ENCODE measurements around the gene IFFO2. TPM values are rescaled to one million over a fixed set of nuclear protein-coding genes. Genes with fewer than 3 reads are reported as not detected.
A peak's percentile ranks its signal among the peaks of the same experiment; 100 is the strongest.

IFFO2 gene
- total and polyA plus RNA-seq, 7 donors = 1.2 to 35.0 (median 8.6) TPM

DNA sequence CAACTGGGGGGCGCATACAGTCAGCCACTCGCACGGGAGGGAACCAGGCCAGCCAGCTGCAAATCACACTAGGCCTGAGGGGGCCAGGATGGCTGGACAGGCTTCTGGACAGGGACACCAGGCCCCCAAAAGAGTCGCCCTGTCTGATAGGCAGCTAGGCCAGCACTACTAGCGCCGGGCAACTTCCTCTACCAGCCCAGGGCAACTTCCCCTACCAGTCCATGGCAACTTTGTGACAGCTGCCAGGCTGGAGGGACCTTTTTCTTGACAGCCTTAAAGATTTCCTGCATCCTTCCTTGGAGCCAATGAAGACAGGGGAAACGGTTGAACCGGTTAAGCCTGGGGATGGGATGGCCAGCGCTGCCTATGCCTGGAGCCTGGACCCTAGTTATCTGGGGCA is 5.1 kb downstream of the IFFO2 start:
- no peaks in the 10 kb centered on the region for H3K36me3 ChIP-seq
- H3K4me3 ChIP-seq = peak overlapping the region in 2 of 4 donors; percentile 35 to 38
- H3K27me3 ChIP-seq = no peaks in the 10 kb centered on the region
- WGBS, 2 donors = 55 to 82% methylated on average over 9 of the region's 9 CpGs
- peak overlapping the region; percentile 92 to 95 (median 94) for H3K27ac ChIP-seq
- intact Hi-C loops (cut with DNase I) = loop anchor here (5.0 kb wide), 1 partner anchor 39 kb away; no protein-coding TSS in a partner anchor
- H3K4me1 ChIP-seq = peaks cover 0 to 90% (median 84%) of the 10 kb centered on the region in 4 donors
- H3K9me3 ChIP-seq = no peaks in the 10 kb centered on the region
- TF ChIP-seq, protein P1, sequence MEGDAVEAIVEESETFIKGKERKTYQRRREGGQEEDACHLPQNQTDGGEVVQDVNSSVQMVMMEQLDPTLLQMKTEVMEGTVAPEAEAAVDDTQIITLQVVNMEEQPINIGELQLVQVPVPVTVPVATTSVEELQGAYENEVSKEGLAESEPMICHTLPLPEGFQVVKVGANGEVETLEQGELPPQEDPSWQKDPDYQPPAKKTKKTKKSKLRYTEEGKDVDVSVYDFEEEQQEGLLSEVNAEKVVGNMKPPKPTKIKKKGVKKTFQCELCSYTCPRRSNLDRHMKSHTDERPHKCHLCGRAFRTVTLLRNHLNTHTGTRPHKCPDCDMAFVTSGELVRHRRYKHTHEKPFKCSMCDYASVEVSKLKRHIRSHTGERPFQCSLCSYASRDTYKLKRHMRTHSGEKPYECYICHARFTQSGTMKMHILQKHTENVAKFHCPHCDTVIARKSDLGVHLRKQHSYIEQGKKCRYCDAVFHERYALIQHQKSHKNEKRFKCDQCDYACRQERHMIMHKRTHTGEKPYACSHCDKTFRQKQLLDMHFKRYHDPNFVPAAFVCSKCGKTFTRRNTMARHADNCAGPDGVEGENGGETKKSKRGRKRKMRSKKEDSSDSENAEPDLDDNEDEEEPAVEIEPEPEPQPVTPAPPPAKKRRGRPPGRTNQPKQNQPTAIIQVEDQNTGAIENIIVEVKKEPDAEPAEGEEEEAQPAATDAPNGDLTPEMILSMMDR (IDR thresholded peaks at IDR 0.05) = no peak
- no peak for TF ChIP-seq POLR2AphosphoS5 (IDR thresholded peaks at IDR 0.05)
- no peak for TF ChIP-seq EP300 (IDR thresholded peaks at IDR 0.05)
- TF ChIP-seq POLR2A (IDR thresholded peaks at IDR 0.05) = no peak
- no peak for DNase-seq

GRCh38 chr1:18950401-18951026 is 6.0 kb downstream of the IFFO2 start:
- Histone ChIP-seq H3K4me1 (peaks cover 0 to 99% (median 91%) of the 10 kb centered on the region in 4 donors), H3K27me3 (no peaks in the 10 kb centered on the region), H3K27ac (peak overlapping the region; percentile 92 to 95 (median 94)), H3K9me3 (no peaks in the 10 kb centered on the region), H3K4me3 (peak overlapping the region; percentile 11 to 38 (median 33)), H3K36me3 (no peaks in the 10 kb centered on the region)
- TF ChIP-seq POLR2A (IDR thresholded peaks at IDR 0.05) = peak in 1 of 2 donors; percentile 30
- no peak for TF ChIP-seq EP300 (IDR thresholded peaks at IDR 0.05)
- TF ChIP-seq, protein P1 (IDR thresholded peaks at IDR 0.05) = no peak
- TF ChIP-seq POLR2AphosphoS5 (IDR thresholded peaks at IDR 0.05) = peak; percentile 69 to 82 (median 75)
- DNase-seq = peak; percentile 82
- WGBS, 2 donors = 41 to 70% methylated on average over 19 of the region's 19 CpGs
- intact Hi-C loops (cut with DNase I) = loop anchor here (5.0 kb wide), 1 partner anchor 38 kb away; no protein-coding TSS in a partner anchor

- peaks cover 0 to 99% (median 91%) of the 10 kb centered on the region in 4 donors for H3K4me1 ChIP-seq
- no peaks in the 10 kb centered on the region for H3K9me3 ChIP-seq
- TF ChIP-seq POLR2AphosphoS5 (IDR thresholded peaks at IDR 0.05) (peak in 2 of 4 donors; percentile 28 to 29), POLR2A (IDR thresholded peaks at IDR 0.05) (no peak), EP300 (IDR thresholded peaks at IDR 0.05) (no peak)
- TF ChIP-seq, protein P1 (IDR thresholded peaks at IDR 0.05) = peak in 1 of 4 experiments; percentile 52
- H3K4me3 ChIP-seq = peak overlapping the region; percentile 11 to 38 (median 33)
- H3K27me3 ChIP-seq = no peaks in the 10 kb centered on the region
- intact Hi-C loops (cut with DNase I) = loop anchor here (2.0 to 5.0 kb wide), 2 partner anchors 27 to 38 kb away; no protein-coding TSS in a partner anchor
- DNase-seq = peak; percentile 84
- H3K27ac ChIP-seq = peak overlapping the region; percentile 92 to 95 (median 94)
- WGBS, 2 donors = 31 to 58% methylated on average over 22 of the region's 22 CpGs
- H3K36me3 ChIP-seq = no peaks in the 10 kb centered on the region
Observed at GRCh38 chr1:18949686-18950400, 6.6 kb downstream of the IFFO2 start.

DNA sequence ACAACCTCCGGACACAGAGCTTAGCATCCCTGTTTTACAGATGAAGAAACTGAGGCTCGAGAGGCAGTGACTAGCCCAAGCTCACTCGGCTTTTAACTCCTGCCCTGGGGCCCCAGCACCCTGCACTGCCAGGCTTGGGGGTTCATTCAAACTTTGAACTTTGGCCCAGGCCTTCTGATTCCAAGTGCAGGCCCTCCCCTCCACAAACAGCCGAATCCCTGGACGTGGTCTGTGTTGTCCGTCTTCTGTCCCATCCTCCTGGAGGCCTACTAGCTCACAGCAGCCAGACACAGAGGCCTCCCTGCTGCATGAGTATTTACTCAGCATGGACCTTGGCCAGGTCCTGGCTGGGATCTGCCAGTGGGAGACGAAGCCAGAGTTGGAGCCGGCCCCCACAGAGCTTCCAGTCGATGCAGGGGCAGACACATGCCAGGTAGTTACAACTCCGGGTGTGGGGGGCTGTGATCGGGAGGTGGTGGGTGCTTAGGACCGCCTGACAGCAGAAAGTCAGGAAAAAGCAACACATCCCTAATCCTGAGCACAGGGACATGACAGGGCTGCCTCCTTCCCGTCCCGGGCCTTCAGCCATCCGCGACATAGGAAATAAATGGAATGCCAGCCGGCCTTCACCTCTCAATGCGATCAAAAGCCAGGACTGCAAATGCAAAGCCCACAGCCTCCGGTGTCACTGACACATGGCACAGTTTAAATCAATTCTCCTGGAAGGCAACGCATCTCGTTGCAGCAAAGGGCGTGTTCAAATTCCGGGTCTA is 7.4 kb downstream of the IFFO2 start:
- Histone ChIP-seq H3K4me1 (peaks cover 0 to 99% (median 91%) of the 10 kb centered on the region in 4 donors), H3K27ac (peak overlapping the region; percentile 92 to 95 (median 94)), H3K36me3 (no peaks in the 10 kb centered on the region), H3K27me3 (no peaks in the 10 kb centered on the region), H3K9me3 (no peaks in the 10 kb centered on the region), H3K4me3 (peak overlapping the region in 3 of 4 donors; percentile 31 to 38 (median 35))
- intact Hi-C loops (cut with DNase I) = loop anchor here (2.0 kb wide), 1 partner anchor 26 kb away; no protein-coding TSS in a partner anchor
- 54 to 59% methylated on average over 23 of the region's 23 CpGs for WGBS, 2 donors
- DNase-seq = peak; percentile 91
- TF ChIP-seq EP300 (IDR thresholded peaks at IDR 0.05) = no peak
- no peak for TF ChIP-seq POLR2AphosphoS5 (IDR thresholded peaks at IDR 0.05)
- TF ChIP-seq, protein P1 (IDR thresholded peaks at IDR 0.05) = peak in 1 of 4 experiments; percentile 28
- TF ChIP-seq POLR2A (IDR thresholded peaks at IDR 0.05) = no peak
